ENCODE data around the gene CDC45. TPM values are rescaled to one million over a fixed set of nuclear protein-coding genes. Genes with fewer than 3 reads are reported as not detected.

CDC45 gene
- total RNA-seq, 4 donors from 2014 or later = 0.27 TPM; not detected in 3

DNA sequence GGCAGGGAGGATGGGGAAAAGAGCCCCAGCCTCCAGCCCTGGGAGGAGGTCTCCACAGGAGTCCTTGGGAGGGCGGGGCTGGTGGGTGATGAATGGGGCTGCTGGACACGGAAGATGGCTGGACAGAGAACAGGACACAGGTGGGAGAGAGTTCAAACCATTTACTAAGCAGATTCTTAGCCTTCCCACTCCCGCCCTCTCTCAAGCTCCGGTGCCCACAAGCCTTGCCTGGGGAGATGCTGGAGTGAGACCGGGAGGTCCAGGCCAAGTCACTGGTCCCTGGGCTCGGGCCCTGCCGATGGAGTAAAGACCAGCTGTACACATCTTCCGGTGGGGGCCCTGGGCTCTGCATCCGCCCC is 43.1 kb downstream of the CDC45 start:
- intact Hi-C loops (cut with DNase I; ENCODE audit: low total_unique reads) (loop anchor here (5.0 kb wide), 1 partner anchor 54 kb away; no protein-coding TSS in a partner anchor), in situ Hi-C loops (cut with MboI; ENCODE audit: low sequenced_read_pairs in 4 of 4) (loop anchor here in 1 of 4 donors (25.0 kb wide), 1 partner anchor 536 kb away; no protein-coding TSS in a partner anchor)
- Histone ChIP-seq H3K4me3 (peak overlapping the region; percentile 49 to 57 (median 52)), H3K27me3 (peaks cover 18 to 26% (median 24%) of the 10 kb centered on the region in 3 donors), H3K4me1 (peaks cover 0 to 8% of the 10 kb centered on the region in 2 donors), H3K36me3 (no peaks in the 10 kb centered on the region), H3K9me3 (no peaks in the 10 kb centered on the region), H3K27ac (peak overlapping the region; percentile 61 to 82 (median 78))
- DNase-seq = no peak
- ATAC-seq = no peak
- TF ChIP-seq, protein P1, sequence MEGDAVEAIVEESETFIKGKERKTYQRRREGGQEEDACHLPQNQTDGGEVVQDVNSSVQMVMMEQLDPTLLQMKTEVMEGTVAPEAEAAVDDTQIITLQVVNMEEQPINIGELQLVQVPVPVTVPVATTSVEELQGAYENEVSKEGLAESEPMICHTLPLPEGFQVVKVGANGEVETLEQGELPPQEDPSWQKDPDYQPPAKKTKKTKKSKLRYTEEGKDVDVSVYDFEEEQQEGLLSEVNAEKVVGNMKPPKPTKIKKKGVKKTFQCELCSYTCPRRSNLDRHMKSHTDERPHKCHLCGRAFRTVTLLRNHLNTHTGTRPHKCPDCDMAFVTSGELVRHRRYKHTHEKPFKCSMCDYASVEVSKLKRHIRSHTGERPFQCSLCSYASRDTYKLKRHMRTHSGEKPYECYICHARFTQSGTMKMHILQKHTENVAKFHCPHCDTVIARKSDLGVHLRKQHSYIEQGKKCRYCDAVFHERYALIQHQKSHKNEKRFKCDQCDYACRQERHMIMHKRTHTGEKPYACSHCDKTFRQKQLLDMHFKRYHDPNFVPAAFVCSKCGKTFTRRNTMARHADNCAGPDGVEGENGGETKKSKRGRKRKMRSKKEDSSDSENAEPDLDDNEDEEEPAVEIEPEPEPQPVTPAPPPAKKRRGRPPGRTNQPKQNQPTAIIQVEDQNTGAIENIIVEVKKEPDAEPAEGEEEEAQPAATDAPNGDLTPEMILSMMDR (IDR thresholded peaks at IDR 0.05 in 4 of 5, conservative IDR thresholded peaks at IDR 0.05 in 1 of 5) = no peak
- TF ChIP-seq POLR2A (IDR thresholded peaks at IDR 0.05) = no peak

DNA sequence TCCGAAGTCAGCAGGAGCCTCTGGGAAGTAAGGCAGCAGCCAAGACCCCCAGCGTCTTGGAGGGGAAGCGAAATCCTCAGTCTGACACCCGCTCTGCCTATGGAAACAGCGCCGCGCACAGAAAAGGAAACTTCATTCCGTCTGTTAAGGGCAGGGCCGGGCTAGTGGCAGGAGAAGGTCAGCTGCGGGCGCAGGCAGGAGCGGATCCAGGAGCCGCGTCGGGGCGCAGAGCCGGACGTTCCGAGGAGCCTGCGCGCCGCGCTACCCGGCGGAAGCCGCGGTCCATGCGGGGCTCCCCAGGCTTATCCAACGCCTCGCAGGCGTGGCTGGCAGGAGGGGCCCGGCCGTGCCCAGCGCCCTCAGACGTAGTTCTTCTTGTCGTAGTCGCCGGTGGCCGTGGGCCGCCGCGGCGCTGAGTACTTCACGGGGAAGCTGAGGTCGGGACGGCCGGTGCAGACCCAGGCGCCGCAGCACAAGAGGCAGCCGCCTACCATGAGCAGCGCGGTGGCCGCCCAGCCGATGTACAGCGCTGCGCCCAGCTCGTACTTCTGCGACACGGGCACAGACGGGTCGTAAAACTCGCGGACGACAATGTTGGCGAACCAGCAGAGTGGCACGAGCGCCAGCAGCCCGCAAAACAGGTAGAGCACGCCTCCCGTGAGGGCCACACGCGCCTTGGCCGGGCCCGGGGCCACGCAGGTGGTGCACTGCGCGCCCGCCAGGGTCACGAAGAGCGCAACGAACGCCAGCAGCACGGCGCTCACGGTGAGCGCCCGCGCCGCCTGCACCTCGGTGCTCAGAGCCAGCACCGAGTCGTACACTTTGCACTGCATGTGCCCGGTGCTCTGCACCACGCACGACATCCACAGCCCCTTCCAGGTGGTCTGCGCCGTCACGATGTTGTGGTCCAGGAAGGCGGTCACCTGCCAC is 43.8 kb downstream of the CDC45 start:
- Histone ChIP-seq H3K27ac (peak overlapping the region; percentile 61 to 82 (median 78)), H3K36me3 (no peaks in the 10 kb centered on the region), H3K4me1 (peaks cover 0 to 8% of the 10 kb centered on the region in 2 donors), H3K4me3 (peak overlapping the region; percentile 49 to 57 (median 52)), H3K9me3 (no peaks in the 10 kb centered on the region), H3K27me3 (peaks cover 18 to 26% (median 24%) of the 10 kb centered on the region in 3 donors)
- in situ Hi-C loops (cut with MboI; ENCODE audit: low sequenced_read_pairs in 4 of 4) = loop anchor here in 1 of 4 donors (25.0 kb wide), 1 partner anchor 536 kb away; no protein-coding TSS in a partner anchor
- intact Hi-C loops (cut with DNase I; ENCODE audit: low total_unique reads) = loop anchor here (5.0 kb wide), 1 partner anchor 54 kb away; no protein-coding TSS in a partner anchor
- TF ChIP-seq POLR2A (IDR thresholded peaks at IDR 0.05) = no peak
- TF ChIP-seq, protein P1 (IDR thresholded peaks at IDR 0.05 in 4 of 5, conservative IDR thresholded peaks at IDR 0.05 in 1 of 5) = no peak
- no peak for ATAC-seq
- no peak for DNase-seq

GRCh38 chr22:19524170-19525115 is 44.7 kb downstream of the CDC45 start, which contains the start of gene CLDN5:
CLDN5 (minus strand) TSS chr22:19524410; CDS start chr22:19524255, 155 bp downstream.
- Histone ChIP-seq H3K4me1 (peaks cover 0 to 8% of the 10 kb centered on the region in 2 donors), H3K9me3 (no peaks in the 10 kb centered on the region), H3K36me3 (no peaks in the 10 kb centered on the region), H3K4me3 (peak within 1 kb of the TSS; percentile 49 to 57 (median 52)), H3K27me3 (peaks cover 18 to 26% (median 24%) of the 10 kb centered on the region in 3 donors), H3K27ac (peak within 1 kb of the TSS; percentile 61 to 85 (median 79))
- in situ Hi-C loops (cut with MboI; ENCODE audit: low sequenced_read_pairs in 4 of 4) = loop anchor here in 1 of 4 donors (25.0 kb wide), 1 partner anchor 537 kb away; no protein-coding TSS in a partner anchor
- DNase-seq (no peak), ATAC-seq (peak; percentile 24 to 28)
- intact Hi-C loops (cut with DNase I; ENCODE audit: low total_unique reads) = loop anchor here (5.0 kb wide), 1 partner anchor 53 kb away; no protein-coding TSS in a partner anchor
- TF ChIP-seq, protein P1 (IDR thresholded peaks at IDR 0.05 in 4 of 5, conservative IDR thresholded peaks at IDR 0.05 in 1 of 5) = no peak
- peak; percentile 47 to 82 for TF ChIP-seq POLR2A (IDR thresholded peaks at IDR 0.05)

DNA sequence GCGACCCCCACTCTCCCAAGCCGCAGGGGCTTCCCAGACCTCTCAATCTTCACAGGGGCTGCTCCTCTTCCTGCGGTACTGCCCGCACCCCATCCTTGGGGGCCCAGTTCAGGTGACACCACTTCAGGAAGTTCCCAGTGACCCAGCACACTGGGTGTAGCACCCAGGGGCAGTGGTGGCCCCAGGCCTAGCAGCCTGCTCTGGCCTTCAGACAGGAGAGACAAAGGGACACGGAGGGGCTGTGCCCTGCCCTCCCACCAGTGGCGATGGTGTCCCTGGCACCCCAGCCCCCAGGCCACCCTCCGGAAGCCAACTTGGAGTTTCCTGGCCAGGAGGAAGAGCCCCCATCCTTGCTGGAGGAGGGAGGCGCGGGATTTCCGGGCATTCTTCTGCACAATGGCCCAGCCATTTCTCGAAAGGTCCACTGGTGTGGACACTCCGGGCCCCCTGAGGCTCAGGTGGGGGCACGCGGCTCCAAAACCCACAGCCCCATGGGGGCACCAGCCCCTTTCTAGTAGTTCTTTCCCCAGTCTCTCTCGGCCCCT is 45.5 kb downstream of the CDC45 start:
- ATAC-seq = peak in 1 of 2 donors; percentile 21
- Histone ChIP-seq H3K27me3 (peaks cover 18 to 26% (median 24%) of the 10 kb centered on the region in 3 donors), H3K9me3 (no peaks in the 10 kb centered on the region), H3K36me3 (no peaks in the 10 kb centered on the region), H3K4me3 (peak overlapping the region; percentile 49 to 57 (median 52)), H3K27ac (peak overlapping the region; percentile 50 to 85 (median 78)), H3K4me1 (peaks cover 0 to 8% of the 10 kb centered on the region in 2 donors)
- in situ Hi-C loops (cut with MboI; ENCODE audit: low sequenced_read_pairs in 4 of 4) (no loop called here), intact Hi-C loops (cut with DNase I; ENCODE audit: low total_unique reads) (no loop called here)
- peak in 1 of 2 donors; percentile 16 for TF ChIP-seq POLR2A (IDR thresholded peaks at IDR 0.05)
- TF ChIP-seq, protein P1 (IDR thresholded peaks at IDR 0.05 in 4 of 5, conservative IDR thresholded peaks at IDR 0.05 in 1 of 5) = no peak
- DNase-seq = no peak
